GM18870 (cell line): ENCODE data around the gene PTPN1.
"Not testable (repeated sequence)": the region's sequence is repeated elsewhere in the genome, so short reads cannot be mapped to it uniquely, and the experiment has no call there.

ENCODE experiments used
- ATAC-seq: cut with Tn5 transposase; IDR thresholded peaks from one replicate; pipeline ENCODE4 v1.9.1; 2021; ENCODE audit warnings: moderate library complexity; ENCODE audit not compliant: unreplicated experiment

The PTPN1 gene

GRCh38 chr20:50509923-50510705, at the start of gene PTPN1:
TSS of gene PTPN1 (plus strand) at chr20:50510383. CDS start at chr20:50510528, 145 bp downstream.
- peak; percentile 78 for ATAC-seq

GRCh38 chr20:50460608-50461267, 49.4 kb upstream of the PTPN1 start:
- no peak for ATAC-seq

- ATAC-seq: no peak
These were observed 48.0 kb upstream of the PTPN1 start for GRCh38 chr20:50462093-50462690.

- no peak for ATAC-seq
These were observed 46.0 kb upstream of the PTPN1 start for GRCh38 chr20:50464026-50464724.

- no peak for ATAC-seq
These were observed 45.2 kb upstream of the PTPN1 start for GRCh38 chr20:50464725-50465650.

DNA sequence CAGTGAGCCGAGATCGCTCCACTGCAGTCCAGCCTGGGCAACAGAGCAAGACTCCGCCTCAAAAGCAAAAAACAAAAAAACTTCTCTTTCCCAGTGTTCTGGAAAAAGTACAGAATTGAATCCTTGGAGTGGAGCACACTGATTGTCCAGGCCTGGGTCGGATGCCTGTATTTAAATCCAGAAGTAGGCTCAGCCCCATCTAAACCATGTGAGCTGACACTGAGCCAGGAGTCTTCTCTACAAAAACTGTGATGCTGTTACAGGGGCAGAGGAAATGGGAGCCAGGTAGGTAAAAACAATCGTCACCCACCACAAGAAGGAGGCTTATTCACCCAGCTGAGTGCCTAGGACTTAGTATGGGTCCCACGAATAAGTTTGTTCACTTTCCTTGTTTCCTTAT, 43.0 kb upstream of the PTPN1 start:
- ATAC-seq: no peak

DNA sequence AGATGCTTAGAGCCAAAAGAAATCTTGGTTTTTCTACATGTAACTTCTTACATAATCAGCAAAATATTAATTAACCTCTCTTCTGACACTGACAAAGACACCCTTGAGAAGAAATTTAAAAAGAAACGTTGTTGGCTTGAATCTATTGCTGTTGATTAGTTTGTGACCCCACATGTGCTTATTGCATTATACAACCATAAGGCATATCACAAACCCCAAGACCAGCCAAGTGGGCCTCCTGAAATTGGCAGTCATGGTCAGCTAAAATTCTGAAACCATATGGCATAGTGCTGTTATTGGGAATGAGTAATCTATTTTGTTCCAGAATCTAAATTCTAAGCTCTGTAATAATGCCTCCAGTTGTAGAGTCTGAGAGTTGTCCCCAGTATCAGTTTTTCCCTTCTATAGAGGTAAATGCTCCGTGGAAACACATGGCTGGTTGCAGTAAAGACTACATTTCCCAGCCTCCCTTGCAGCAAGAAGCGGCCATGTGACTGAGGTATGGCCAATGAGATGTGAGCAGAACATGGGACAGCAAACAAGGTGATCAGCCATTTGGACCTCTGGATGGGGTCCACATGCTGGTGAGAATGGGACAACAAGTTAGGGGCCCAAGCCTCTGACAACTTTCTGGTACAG, 42.3 kb upstream of the PTPN1 start:
- ATAC-seq: no peak

GRCh38 chr20:50468378-50468798, 41.8 kb upstream of the PTPN1 start:
- no peak for ATAC-seq

- no peak for ATAC-seq
These were observed 40.9 kb upstream of the PTPN1 start for GRCh38 chr20:50469176-50469723.

GRCh38 chr20:50469796-50470195, 40.4 kb upstream of the PTPN1 start:
- no peak for ATAC-seq

GRCh38 chr20:50470264-50470858, 39.8 kb upstream of the PTPN1 start:
- ATAC-seq: no peak

GRCh38 chr20:50471231-50471630, 39.0 kb upstream of the PTPN1 start:
- no peak for ATAC-seq

DNA sequence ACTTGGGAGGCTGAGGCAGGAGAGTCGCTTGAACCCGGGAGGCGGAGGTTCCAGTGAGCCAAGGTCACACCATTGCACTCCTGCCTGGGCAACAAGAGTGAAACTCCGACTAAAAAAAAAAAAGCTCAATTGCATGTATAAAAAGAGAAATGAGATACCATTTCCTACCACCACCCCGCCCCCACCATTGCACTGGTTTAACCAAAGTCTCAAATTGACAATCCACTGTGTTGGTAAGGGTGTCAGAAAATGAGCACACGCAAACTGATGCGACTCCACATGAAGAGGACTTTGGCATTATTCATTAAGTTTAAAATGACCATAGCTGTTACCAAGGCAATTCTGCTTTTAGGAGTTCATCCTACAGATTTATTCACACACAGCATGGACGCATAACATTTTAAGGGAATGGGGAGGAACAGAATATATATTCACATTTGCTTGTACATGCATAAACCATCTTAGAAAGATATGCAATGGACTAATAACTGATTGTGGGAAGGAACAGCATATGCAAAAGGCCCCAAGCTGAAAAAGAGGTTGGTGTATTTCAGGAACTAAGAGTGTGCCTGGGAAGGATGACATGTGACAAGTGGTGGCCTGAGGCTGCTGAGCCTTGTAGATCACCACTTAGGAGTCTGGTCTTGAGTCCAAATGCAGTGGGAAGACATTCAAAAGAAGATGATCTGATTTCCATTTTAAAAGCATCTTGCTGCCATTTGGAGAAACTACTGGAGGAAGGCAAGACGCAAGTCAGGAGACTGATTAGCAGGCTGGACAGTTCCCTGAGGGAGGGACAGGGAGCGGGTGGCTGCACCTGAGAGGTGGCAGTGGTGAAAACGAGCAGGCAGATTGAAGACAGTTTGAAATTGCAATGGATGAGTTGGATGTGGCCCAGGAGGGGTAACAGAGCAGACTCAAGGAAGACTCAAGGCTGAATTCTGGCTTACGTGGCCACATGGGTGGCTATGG, 37.2 kb upstream of the PTPN1 start:
- no peak for ATAC-seq

GRCh38 chr20:50474356-50474755, 35.8 kb upstream of the PTPN1 start:
- ATAC-seq: not testable (repeated sequence)

DNA sequence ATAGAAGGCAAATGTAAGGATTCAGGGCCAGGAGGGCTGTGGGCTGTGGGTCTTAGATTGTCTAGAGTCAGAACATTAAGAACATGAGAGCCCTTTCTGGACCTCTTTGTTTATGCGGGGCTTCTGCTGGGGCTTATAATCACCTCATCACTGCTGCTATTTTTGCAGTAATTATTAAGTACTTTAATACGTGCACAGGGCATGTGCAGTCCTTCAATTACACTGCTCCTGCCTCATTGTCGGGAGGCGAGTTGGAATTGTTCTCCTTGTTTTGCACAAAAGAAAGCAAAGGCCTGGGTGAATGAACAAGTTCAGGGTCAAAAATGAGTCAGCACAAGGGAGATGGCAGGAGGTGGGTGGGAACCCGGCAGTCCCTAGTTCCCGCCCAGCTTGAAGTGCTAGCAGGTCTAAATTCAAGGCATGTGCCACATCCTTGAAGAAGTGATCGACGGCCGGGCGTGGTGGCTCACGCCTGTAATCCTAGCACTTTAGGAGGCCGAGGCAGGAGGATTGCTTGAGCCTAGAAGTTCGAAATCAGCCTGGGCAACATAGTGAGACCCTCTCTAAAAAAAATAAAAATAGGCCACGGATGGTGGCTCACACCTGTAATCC, 34.4 kb upstream of the PTPN1 start:
- no peak for ATAC-seq

GRCh38 chr20:50477239-50477872, 32.8 kb upstream of the PTPN1 start:
- ATAC-seq: no peak
